HL-60/S4 treated with retinoic acid at 250 ng/mL for 4 days and 3 days (cell line): ENCODE data around the gene RGS11.
"Not testable (repeated sequence)": the region's sequence is repeated elsewhere in the genome, so short reads cannot be mapped to it uniquely, and the experiment has no call there.

Experiments
- in situ Hi-C: fragments of 300-500 bp; cut with MboI; formaldehyde crosslinking; loops from 2 replicates; pipeline ENCODE4 v1.7.0; 2022; ENCODE audit warnings: low sequenced_read_pairs

The RGS11 gene

DNA sequence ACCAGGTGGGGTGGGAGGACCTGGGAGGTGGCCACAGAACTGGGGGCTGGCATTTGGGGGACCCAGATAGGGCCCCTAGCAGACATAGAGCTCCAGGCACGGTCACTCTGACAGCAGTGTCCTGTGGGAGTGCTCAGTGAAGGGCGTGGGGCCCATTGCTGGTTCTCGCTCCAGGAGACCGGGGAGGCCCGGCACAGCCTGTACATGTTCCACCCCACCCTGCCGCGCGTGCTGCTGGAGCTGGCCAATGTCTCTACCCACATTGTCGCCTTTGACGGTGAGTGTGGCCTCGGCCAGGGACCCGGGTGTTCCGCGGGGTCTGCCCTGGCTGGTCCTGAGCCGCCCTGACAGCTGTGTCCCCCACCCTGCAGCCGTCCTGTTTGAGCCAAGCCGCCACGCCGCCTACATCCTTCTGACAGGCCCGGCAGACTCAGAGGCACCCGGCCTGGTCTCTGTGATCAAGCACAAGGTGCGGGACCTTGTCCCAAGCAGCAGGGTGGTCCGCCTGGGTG is 11.2 kb downstream of the RGS11 start:
- in situ Hi-C loops, result no loop called here

GRCh38 chr16:263944-264343 is 11.8 kb downstream of the RGS11 start:
- in situ Hi-C loops, result no loop called here

DNA sequence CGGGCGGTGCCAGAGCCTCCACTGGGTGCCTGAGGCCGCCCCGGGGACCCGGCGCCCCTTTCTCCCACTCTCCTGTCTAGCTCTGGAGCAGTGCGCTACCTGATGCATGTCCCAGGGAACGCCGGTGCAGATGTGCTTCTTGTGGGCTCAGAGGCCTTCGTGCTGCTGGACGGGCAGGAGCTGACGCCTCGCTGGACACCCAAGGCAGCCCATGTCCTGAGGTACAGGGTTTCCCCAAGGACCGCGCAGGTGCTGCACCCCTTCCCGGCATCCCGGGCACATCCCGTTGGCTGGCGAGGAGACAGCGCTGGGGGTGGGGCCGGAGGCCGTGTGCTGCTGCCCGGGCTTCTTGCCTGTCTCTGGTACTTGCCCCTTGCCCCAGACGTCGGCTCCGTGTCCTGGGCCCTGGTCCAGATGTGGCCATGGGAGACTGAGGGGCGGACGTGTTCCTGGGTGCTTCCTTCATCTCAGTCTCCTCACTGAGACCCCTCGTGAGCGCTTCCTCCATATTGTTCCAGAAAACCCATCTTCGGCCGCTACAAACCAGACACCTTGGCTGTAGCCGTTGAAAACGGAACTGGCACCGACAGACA is 12.5 kb downstream of the RGS11 start:
- in situ Hi-C loops, result no loop called here

- in situ Hi-C loops, result no loop called here
These were observed 13.5 kb downstream of the RGS11 start for GRCh38 chr16:262121-262745.

- in situ Hi-C loops, result no loop called here
These were observed 14.6 kb downstream of the RGS11 start for GRCh38 chr16:261031-261691.

GRCh38 chr16:260326-260725 is 15.4 kb downstream of the RGS11 start:
- in situ Hi-C loops, result no loop called here

DNA sequence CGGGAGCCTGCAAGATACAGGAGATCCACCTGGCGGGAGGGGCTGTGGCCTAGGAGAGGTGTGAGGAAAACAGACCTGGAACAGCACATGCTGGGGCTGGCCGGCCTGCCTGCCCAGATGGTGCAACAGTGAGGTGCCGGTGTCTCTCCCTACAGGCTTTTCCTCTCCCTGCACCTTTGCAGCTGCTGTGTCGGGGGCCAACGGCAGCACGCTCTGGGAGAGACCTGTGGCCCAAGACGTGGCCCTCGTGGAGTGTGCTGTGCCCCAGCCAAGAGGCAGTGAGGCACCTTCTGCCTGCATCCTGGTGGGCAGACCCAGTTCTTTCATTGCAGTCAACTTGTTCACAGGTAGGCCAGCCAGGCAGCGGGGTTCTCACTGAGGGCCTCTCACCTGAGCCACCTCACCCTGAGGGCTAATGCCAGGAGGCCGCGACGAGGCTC is 15.9 kb downstream of the RGS11 start:
- in situ Hi-C loops, result no loop called here

- in situ Hi-C loops, result no loop called here
These were observed 16.5 kb downstream of the RGS11 start for GRCh38 chr16:259226-259625.

DNA sequence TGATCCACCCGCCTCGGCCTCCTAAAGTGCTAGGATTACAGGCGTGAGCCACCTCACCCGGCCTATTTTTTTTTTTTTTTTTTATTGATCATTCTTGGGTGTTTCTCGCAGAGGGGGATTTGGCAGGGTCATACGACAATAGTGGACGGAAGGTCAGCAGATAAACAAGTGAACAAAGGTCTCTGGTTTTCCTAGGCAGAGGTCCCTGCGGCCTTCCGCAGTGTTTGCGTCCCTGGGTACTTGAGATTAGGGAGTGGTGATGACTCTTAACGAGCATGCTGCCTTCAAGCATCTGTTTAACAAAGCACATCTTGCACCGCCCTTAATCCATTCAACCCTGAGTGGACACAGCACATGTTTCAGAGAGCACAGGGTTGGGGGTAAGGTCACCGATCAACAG is 17.7 kb downstream of the RGS11 start:
- in situ Hi-C loops, result not testable (repeated sequence)

DNA sequence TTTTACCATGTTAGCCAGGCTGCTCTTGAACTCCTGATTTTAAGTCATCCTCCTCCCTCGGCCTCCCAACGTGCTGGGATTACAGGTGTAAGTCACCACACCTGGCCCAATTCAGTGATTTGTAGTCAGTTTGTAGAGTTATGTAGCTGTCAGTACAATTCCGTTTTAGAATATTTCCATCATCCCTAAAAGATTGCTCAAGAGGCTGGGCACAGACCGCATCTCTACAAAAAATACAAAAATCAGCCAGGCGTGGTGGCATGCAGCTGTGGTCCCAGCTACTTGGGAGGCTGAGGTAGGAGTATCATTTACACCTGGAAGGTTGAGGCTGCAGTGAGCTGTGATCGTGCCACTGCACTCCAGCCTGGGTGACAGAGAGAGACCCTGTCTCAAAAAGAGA is 20.6 kb downstream of the RGS11 start:
- in situ Hi-C loops, result no loop called here

- in situ Hi-C loops, result no loop called here
These were observed 21.3 kb downstream of the RGS11 start for GRCh38 chr16:254461-254860.

- in situ Hi-C loops, result no loop called here
These were observed 21.9 kb downstream of the RGS11 start for GRCh38 chr16:253833-254232.

DNA sequence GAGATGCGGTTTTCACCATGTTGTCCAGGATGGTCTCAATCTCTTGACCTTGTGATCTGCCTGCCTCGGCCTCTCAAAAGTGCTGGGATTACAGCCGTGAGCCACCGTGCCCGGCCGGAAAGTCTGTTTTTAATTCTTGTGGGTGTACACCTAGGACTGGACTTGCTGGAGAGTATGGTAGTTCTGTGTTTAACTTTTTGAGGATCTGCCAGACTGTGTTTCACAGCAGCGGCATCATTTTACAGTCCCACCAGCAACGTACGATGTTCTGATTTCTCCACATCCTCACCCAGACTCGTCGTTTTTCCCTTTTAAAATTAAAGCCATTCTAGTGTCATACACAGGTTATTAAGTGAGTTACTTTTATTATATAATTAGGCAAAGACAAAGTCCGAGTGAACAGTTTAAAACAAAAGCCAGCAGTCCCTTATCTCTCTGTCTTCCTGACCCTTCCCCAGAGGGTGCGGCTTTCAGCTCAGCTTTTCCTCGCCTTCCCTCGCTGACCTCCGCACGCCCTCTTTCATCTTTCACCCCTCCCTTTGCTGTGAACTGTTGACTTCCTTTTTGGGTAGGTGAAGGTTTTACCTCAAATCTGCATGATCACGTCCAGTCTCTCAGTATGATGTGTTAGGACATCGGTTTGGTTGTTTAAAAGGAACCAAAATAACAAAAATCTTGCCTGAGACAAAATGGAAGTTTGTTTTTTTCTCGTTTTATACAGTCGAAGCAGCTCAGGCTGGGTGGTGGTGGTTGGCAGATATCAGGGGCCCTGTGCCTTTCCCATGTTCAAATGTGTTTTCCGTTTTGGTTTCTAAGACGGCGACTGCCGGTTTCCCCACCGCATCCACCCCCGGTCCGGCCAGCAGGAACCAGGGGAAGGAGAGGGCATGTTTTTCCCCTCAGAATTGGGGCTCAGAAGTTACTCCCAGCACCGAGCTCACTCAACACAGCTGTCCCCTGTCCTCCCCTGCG is 23.1 kb downstream of the RGS11 start:
- in situ Hi-C loops, result no loop called here

DNA sequence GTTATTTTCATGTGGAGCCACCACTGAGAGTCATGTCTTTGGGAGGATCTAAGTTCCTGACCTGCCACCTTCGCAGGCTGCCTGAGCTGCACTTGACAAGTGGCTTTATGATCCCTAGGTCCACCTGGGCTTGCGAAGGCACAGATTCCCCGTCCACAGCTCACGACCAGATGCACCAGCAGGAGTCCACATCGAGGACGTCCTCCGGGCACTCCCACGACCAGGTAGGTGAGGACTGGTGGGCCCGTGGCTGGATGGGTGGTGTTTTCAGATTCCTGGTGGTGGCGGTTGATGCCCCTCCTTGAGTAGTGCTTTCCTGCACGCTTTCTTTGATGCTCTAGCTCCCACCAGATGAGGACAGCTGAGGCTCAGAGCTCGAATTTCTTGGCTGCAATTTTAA is 26.3 kb downstream of the RGS11 start:
- in situ Hi-C loops, result no loop called here

DNA sequence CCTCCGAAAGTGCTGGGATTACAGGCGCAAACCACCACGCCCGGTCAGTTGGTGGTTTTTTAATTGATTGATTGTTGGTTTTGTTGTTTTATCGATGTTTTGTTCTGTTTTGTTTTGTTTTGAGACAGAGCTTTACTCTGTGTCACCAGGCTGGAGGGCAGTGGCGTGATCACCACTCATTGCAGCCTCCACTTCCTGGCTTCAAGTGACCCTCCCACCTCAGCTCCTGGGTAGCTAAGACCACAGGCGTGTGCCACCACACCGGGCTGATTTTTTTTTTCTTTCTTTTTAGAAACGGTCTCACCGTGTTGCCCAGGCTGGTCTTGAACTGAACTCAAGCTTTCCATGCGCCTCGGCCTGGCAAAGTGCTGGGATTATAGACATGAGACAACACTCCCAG is 28.7 kb downstream of the RGS11 start:
- in situ Hi-C loops, result no loop called here

DNA sequence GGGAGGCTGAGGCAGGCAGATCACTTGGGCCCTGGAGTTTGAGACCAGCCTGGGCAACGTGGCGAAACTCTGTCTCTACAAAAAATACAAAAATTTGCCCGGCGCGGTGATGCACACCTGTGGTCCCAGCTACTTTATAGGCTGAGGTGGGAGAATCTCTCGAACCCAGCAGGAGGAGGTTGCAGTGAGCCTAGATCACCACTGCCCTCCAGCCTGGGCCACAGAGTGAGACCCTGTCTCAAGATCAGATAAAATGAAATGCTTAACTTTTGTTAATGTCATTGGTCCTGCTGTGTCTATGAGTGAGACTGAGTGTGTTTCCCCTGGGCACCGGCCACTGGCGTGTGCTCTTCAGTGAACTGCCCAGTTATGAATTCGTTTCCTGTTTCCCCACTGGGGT is 30.6 kb downstream of the RGS11 start:
- in situ Hi-C loops, result no loop called here

DNA sequence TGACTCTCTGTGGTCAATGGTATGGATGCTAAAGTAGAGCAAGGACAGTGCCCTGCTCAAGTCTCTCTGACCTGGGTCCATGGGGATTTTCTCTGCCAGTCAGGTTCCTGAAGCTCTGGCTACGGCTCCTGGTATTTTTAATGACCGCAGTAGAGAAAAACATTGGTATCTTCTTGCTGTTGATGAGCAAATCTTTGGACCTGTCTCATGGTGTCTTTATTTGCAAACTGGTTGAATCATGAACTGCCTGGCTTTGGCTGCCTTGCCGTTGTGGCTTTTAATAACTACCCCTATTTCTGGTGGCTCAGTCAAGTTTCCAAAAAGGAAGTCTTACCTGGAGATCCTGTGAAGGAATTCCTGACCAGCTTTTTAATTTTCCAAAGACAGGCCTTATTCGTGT is 32.4 kb downstream of the RGS11 start:
- in situ Hi-C loops, result no loop called here

DNA sequence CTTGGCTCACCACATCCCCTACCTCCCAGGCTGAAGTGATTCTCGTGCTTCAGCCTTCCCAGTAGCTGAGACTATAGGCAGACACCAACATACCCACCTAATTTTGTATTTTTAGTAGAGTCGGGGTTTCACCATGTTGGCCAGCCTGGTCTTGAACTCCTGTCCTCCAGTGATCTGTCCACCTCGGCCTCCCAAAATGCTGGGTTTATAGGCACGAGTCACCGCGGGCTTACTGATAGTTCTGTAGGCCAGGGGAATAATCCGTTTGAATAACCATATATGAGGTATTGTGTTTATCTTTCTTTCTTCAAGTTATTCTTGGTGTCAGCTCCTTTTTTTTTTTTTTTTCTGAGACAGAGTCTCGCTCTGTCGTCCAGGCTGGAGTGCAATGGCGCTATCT is 33.5 kb downstream of the RGS11 start:
- in situ Hi-C loops, result no loop called here

GRCh38 chr16:240559-240958 is 35.2 kb downstream of the RGS11 start:
- in situ Hi-C loops, result no loop called here

- in situ Hi-C loops, result no loop called here
These were observed 35.8 kb downstream of the RGS11 start for GRCh38 chr16:239948-240277.
